Daoy (cell line): ENCODE data around the gene PRSS21. TPM values are rescaled to one million over a fixed set of nuclear protein-coding genes. Genes with fewer than 3 reads are reported as not detected.

ENCODE experiments used
- DNase-seq: peaks from one replicate; pipeline ENCODE4 v3.0.0-alpha.2; 2015; ENCODE audit warnings: low read depth
- total RNA-seq: library from RNA; depleted of rRNA; stranded (reverse); fragments of >200 nt; shearing (Covaris generic); gene quantifications from 2 replicates; pipeline ENCODE4 v1.2.3, GENCODE V29; 2014; rRNA removed

PRSS21 gene
- total RNA-seq, 1 experiment from 2014 or later = not detected

- no peak for DNase-seq
These were observed 50.6 kb downstream of the PRSS21 start for GRCh38 chr16:2867661-2867986.

GRCh38 chr16:2867987-2868789 lies 51.2 kb downstream of the PRSS21 start:
- peak; percentile 95 for DNase-seq

Other genes starting within 250 kb of the PRSS21 start
- gene KCTD5, start 134.7 kb upstream of the PRSS21 start, total RNA-seq = 22.9 and 27.4 TPM in 2 replicates
- gene PRSS27, start 97.0 kb upstream of the PRSS21 start, total RNA-seq = 0.06 TPM in 1 of 2 replicates, not detected in the other
- 18.3 and 32.6 TPM in 2 replicates for gene SRRM2, start 64.6 kb upstream of the PRSS21 start, total RNA-seq
- 200 and 262 TPM in 2 replicates for gene ELOB, start 40.0 kb upstream of the PRSS21 start, total RNA-seq
- gene PRSS33, start 29.7 kb upstream of the PRSS21 start, total RNA-seq = not detected in 2 replicates
- not detected in 2 replicates for gene PRSS41, start 18.8 kb upstream of the PRSS21 start, total RNA-seq
- gene ZG16B, start 13.1 kb downstream of the PRSS21 start, total RNA-seq = 0.17 and 2.0 TPM in 2 replicates
- gene PRSS22, start 40.9 kb downstream of the PRSS21 start, total RNA-seq = 0.11 TPM in 1 of 2 replicates, not detected in the other
- 28.3 and 71.6 TPM in 2 replicates for gene FLYWCH2, start 66.0 kb downstream of the PRSS21 start, total RNA-seq
- gene FLYWCH1, start 94.7 kb downstream of the PRSS21 start, total RNA-seq = 32.3 and 42.3 TPM in 2 replicates
- gene KREMEN2, start 147.0 kb downstream of the PRSS21 start, total RNA-seq = 0.39 and 1.3 TPM in 2 replicates
- gene PAQR4, start 152.1 kb downstream of the PRSS21 start, total RNA-seq = 15.3 and 20.5 TPM in 2 replicates
- gene PKMYT1, start 163.2 kb downstream of the PRSS21 start, total RNA-seq = 48.6 and 70.3 TPM in 2 replicates
- not detected in 2 replicates for gene CLDN9, start 195.7 kb downstream of the PRSS21 start, total RNA-seq
- not detected in 2 replicates for gene CLDN6, start 200.9 kb downstream of the PRSS21 start, total RNA-seq
- gene TNFRSF12A, start 203.1 kb downstream of the PRSS21 start, total RNA-seq = 307 and 390 TPM in 2 replicates
- gene HCFC1R1, start 206.7 kb downstream of the PRSS21 start, total RNA-seq = 1.8 and 4.7 TPM in 2 replicates
- gene THOC6, start 206.8 kb downstream of the PRSS21 start, total RNA-seq = 24.0 and 25.5 TPM in 2 replicates
- gene BICDL2, start 219.7 kb downstream of the PRSS21 start, total RNA-seq = not detected in 2 replicates
- gene MMP25, start 229.3 kb downstream of the PRSS21 start, total RNA-seq = 0.17 and 0.54 TPM in 2 replicates
- 362 and 393 TPM in 2 replicates for gene IL32, start 248.4 kb downstream of the PRSS21 start, total RNA-seq